ENCODE data around the gene ABCA9. TPM values are rescaled to one million over a fixed set of nuclear protein-coding genes. Genes with fewer than 3 reads are reported as not detected.

ABCA9 gene
- total RNA-seq, 1 experiment from 2014 or later = 0.05 TPM

DNA sequence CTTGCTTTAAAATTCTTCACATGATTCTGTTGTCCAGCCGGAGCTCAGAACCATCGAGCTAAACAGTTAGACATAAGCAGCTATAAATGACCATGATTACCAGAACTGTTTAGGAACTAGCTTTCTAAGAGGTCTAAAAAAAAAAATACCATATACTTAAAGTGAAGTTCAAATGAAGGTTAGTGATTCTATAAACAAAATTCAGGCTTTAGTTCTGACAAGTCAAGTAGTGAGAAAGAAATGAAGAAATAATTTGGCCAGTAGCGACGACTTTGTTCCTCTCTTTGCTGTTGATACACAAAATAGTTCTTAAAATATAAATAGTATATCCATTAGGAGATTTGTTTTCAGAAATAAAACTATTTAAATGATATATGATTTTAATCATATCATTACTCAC lies 133.2 kb downstream of the ABCA9 start:
- ChIA-PET CTCF (no interaction called here), POLR2A (no interaction called here)
- Histone ChIP-seq H3K36me3 (ENCODE audit: control insufficient read depth, insufficient read depth, low read length) (no peaks in the 10 kb centered on the region), H3K27ac (ENCODE audit: low read length) (no peak overlapping the region), H3K4me1 (ENCODE audit: control insufficient read depth, insufficient read depth, low read length) (no peaks in the 10 kb centered on the region), H3K9me3 (ENCODE audit: control insufficient read depth, insufficient read depth, low read depth, low read length) (no peaks in the 10 kb centered on the region), H3K4me3 (ENCODE audit: low read depth in 2 of 2, low read length in 2 of 2) (no peak overlapping the region), H3K27me3 (ENCODE audit: control insufficient read depth, insufficient read depth, low read length) (no peaks in the 10 kb centered on the region)
- TF ChIP-seq TCF7L2 (IDR thresholded peaks at IDR 0.05; ENCODE audit: low read depth, low read length) (no peak), SIN3A (IDR thresholded peaks at IDR 0.05; ENCODE audit: borderline replicate concordance, insufficient read depth, low read depth, low read length) (no peak), POLR2AphosphoS5 (IDR thresholded peaks at IDR 0.05; ENCODE audit: low read depth, low read length) (no peak), CTCF (IDR thresholded peaks at IDR 0.05) (no peak), REST (IDR thresholded peaks at IDR 0.05; ENCODE audit: insufficient read depth in 1 of 2, low read depth in 2 of 2, low read length in 1 of 2) (no peak)
- ATAC-seq = no peak
- DNase-seq (ENCODE audit: low read depth, low spot score) = no peak
- in situ Hi-C loops (cut with HindIII; ENCODE audit: low pct_unique_long_range_greater_than_20kb, low sequenced_read_pairs) (no loop called here), intact Hi-C loops (cut with micrococcal nuclease; ENCODE audit: unreplicated experiment) (no loop called here)
- no TSS peak for BruUV-seq (replicated peaks)

- POLR2A ChIA-PET = no interaction called here
- no TSS peak for BruUV-seq (replicated peaks)
Measured at GRCh38 chr17:68924793-68925720, 135.7 kb downstream of the ABCA9 start.

More at GRCh38 chr17:68924793-68925720, 135.7 kb downstream of the ABCA9 start:
- no peak for DNase-seq (ENCODE audit: low read depth, low spot score)
- CTCF ChIA-PET = no interaction called here
- Histone ChIP-seq H3K4me3 (ENCODE audit: low read depth in 2 of 2, low read length in 2 of 2) (no peak overlapping the region), H3K4me1 (ENCODE audit: control insufficient read depth, insufficient read depth, low read length) (no peaks in the 10 kb centered on the region), H3K27me3 (ENCODE audit: control insufficient read depth, insufficient read depth, low read length) (no peaks in the 10 kb centered on the region), H3K9me3 (ENCODE audit: control insufficient read depth, insufficient read depth, low read depth, low read length) (no peaks in the 10 kb centered on the region), H3K27ac (ENCODE audit: low read length) (no peak overlapping the region), H3K36me3 (ENCODE audit: control insufficient read depth, insufficient read depth, low read length) (no peaks in the 10 kb centered on the region; the same call in 1 of the 2 replicates)
- no peak for ATAC-seq
- in situ Hi-C loops (cut with HindIII; ENCODE audit: low pct_unique_long_range_greater_than_20kb, low sequenced_read_pairs) = no loop called here
- TF ChIP-seq CTCF (IDR thresholded peaks at IDR 0.05) = no peak
- no peak for TF ChIP-seq TCF7L2 (IDR thresholded peaks at IDR 0.05; ENCODE audit: low read depth, low read length)
- no peak for TF ChIP-seq SIN3A (IDR thresholded peaks at IDR 0.05; ENCODE audit: borderline replicate concordance, insufficient read depth, low read depth, low read length)
- TF ChIP-seq REST (IDR thresholded peaks at IDR 0.05; ENCODE audit: insufficient read depth in 1 of 2, low read depth in 2 of 2, low read length in 1 of 2) = no peak
- no peak for TF ChIP-seq POLR2AphosphoS5 (IDR thresholded peaks at IDR 0.05; ENCODE audit: low read depth, low read length)
- intact Hi-C loops (cut with micrococcal nuclease; ENCODE audit: unreplicated experiment) = no loop called here
